GM18517 (cell line): ENCODE data around the gene SAPCD1.
A peak's percentile ranks its signal among the peaks of the same experiment; 100 is the strongest.

Experiments used
- ATAC-seq: cut with Tn5 transposase; IDR thresholded peaks from one replicate; pipeline ENCODE4 v1.9.1; 2021; ENCODE audit warnings: mild to moderate bottlenecking, moderate library complexity; ENCODE audit not compliant: unreplicated experiment

The SAPCD1 gene

GRCh38 chr6:31728767-31729514, 33.5 kb upstream of the SAPCD1 start, which contains the start of gene DDAH2:
DDAH2 (minus strand) TSS chr6:31729299; CDS start chr6:31729161, 138 bp downstream.
- ATAC-seq: no peak

GRCh38 chr6:31729515-31729978, 32.9 kb upstream of the SAPCD1 start:
- no peak for ATAC-seq

- no peak for ATAC-seq
These were observed 32.4 kb upstream of the SAPCD1 start for GRCh38 chr6:31729979-31730630.

- no peak for ATAC-seq
These were observed 31.8 kb upstream of the SAPCD1 start for GRCh38 chr6:31730631-31731086.

- no peak for ATAC-seq
These were observed 30.4 kb upstream of the SAPCD1 start for GRCh38 chr6:31732029-31732428.

GRCh38 chr6:31733734-31734133, 28.7 kb upstream of the SAPCD1 start:
- no peak for ATAC-seq

- no peak for ATAC-seq
These were observed 28.1 kb upstream of the SAPCD1 start for GRCh38 chr6:31734247-31734820.

GRCh38 chr6:31734821-31735406, 27.5 kb upstream of the SAPCD1 start:
- no peak for ATAC-seq

- ATAC-seq: no peak
These were observed 26.3 kb upstream of the SAPCD1 start, which contains the start of gene CLIC1 for GRCh38 chr6:31736021-31736767. CLIC1 (minus strand) TSS chr6:31736530; CDS start chr6:31736300, 230 bp downstream.

GRCh38 chr6:31736768-31737314, 25.6 kb upstream of the SAPCD1 start:
- no peak for ATAC-seq

GRCh38 chr6:31737315-31737990, 25.0 kb upstream of the SAPCD1 start:
- ATAC-seq: no peak

- ATAC-seq: no peak
These were observed 24.2 kb upstream of the SAPCD1 start for GRCh38 chr6:31737991-31738979.

- ATAC-seq: peak; percentile 71
These were observed 22.6 kb upstream of the SAPCD1 start, which contains the start of gene MSH5 for GRCh38 chr6:31739639-31740396. MSH5 (plus strand) TSS chr6:31740005; CDS start chr6:31740467, 462 bp downstream.

GRCh38 chr6:31740397-31741223, 21.8 kb upstream of the SAPCD1 start:
- no peak for ATAC-seq

- ATAC-seq: no peak
These were observed 20.6 kb upstream of the SAPCD1 start for GRCh38 chr6:31741815-31742214.

GRCh38 chr6:31742894-31743293, 19.6 kb upstream of the SAPCD1 start:
- ATAC-seq: no peak

GRCh38 chr6:31744422-31744821, 18.0 kb upstream of the SAPCD1 start:
- no peak for ATAC-seq
